ENCODE results near the gene ASCL2. TPM values are rescaled to one million over a fixed set of nuclear protein-coding genes. Genes with fewer than 3 reads are reported as not detected.

ASCL2 gene, protein sequence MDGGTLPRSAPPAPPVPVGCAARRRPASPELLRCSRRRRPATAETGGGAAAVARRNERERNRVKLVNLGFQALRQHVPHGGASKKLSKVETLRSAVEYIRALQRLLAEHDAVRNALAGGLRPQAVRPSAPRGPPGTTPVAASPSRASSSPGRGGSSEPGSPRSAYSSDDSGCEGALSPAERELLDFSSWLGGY
- not detected in 2 replicates for total RNA-seq

DNA sequence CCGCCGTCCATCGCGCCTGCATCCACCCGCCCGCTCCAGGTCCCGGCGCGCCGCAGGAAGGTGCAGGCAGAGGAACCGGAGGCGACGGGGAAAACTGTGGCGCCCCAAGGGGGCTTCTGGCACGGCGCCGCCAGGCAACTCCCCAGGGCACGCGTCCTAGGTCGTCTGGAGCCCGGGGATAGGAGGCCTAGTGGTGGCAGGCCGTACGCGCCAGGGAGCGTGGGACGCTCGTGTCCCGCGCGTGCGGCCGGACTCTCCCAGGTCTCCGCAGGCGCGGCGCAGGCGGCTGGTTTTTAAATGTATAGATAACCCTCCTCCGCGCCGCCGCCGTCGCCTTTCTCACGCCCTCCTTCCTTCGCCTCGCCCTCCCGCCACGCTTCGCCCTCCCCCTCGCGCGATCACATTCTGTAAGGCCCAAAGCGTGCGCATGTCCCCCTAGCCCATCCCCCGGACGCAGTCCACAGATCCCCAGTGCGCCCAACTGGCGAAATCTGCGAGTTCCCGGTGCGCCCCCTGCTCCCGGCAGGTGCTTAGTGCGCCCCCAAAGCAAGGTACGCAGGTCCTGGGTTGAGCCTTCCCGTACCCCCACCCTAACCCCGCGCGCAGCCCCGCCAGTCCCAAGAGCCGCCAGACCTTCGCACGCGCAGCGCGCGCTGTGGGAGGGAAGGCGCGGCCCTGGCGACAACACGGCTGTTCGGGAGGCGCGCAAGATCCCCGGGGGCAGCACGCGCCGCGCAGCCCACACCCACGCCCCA lies at the start of gene ASCL2:
ASCL2 (minus strand) TSS at position 267 of the 755 bp plus-strand sequence; CDS start at position 11, 256 bp downstream.

DNA sequence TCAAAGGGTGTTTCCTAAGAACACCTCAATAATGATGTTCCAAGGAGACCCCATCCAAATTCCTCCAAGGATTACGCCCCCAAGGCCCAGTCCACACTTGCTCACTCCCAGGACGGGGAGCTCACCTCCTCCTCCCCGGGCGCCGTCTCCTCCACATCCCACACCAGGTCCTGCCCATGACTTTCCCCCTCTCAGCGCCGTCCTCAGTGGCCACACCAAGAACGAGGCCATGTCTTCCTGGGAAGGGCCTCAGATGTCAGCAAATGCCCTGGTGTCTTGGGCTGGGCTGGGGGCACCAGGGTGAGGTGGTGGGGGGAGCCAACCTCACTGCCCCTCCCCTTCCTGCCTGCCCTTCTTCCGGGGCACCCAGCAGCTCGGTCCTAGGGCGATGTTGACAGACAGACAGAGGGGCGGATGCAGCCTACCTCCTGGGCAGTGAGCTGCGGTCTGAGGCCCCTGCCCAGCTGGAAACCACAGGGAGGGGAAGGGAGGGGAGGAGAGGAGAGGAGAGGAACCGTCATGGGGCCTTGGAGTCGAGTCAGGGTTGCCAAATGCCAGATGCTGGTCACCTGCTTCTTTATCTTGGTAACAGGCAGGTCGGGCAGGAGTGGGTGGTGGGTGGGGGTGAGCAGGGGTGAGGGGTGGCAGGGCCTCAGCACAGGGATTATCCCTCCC lies 31.4 kb upstream of the ASCL2 start, which contains the start of the genes C11orf21 and TSPAN32:
C11orf21 (minus strand) TSS at position 288 of the 675 bp plus-strand sequence; CDS start at position 178, 110 bp downstream.
TSPAN32 (plus strand) TSS at position 383 of the 675 bp plus-strand sequence; CDS start at position 520, 137 bp downstream.

Other genes with a start within 250 kb of the ASCL2 start
- gene IGF2, start 131.2 kb downstream of the ASCL2 start, total RNA-seq: under 0.01 and 2.6 TPM in 2 replicates
- not detected in 2 replicates for gene INS, start 109.4 kb downstream of the ASCL2 start, total RNA-seq
- under 0.01 TPM in 1 of 2 replicates, not detected in the other for gene TH, start 98.8 kb downstream of the ASCL2 start, total RNA-seq
- gene C11orf21, start 31.3 kb upstream of the ASCL2 start, total RNA-seq: not detected in 2 replicates
- gene TSPAN32, start 31.4 kb upstream of the ASCL2 start, total RNA-seq: under 0.01 and 0.17 TPM in 2 replicates
- 580 and 688 TPM in 2 replicates for gene CD81, start 106.7 kb upstream of the ASCL2 start, total RNA-seq
- gene TSSC4, start 130.2 kb upstream of the ASCL2 start, total RNA-seq: 44.5 and 59.4 TPM in 2 replicates
- not detected in 2 replicates for gene TRPM5, start 173.9 kb upstream of the ASCL2 start, total RNA-seq
- under 0.01 and 0.66 TPM in 2 replicates for gene KCNQ1, start 174.4 kb upstream of the ASCL2 start, total RNA-seq

Data from smooth muscle cell of trachea (primary cell).